HG02884 (cell line): Measurements from ENCODE around the gene GLCCI1.

Experiments used
- ATAC-seq: cut with Tn5 transposase; IDR thresholded peaks from one replicate; pipeline ENCODE4 v1.9.1; 2021; ENCODE audit warnings: mild to moderate bottlenecking, moderate library complexity; ENCODE audit not compliant: unreplicated experiment

Gene GLCCI1

DNA sequence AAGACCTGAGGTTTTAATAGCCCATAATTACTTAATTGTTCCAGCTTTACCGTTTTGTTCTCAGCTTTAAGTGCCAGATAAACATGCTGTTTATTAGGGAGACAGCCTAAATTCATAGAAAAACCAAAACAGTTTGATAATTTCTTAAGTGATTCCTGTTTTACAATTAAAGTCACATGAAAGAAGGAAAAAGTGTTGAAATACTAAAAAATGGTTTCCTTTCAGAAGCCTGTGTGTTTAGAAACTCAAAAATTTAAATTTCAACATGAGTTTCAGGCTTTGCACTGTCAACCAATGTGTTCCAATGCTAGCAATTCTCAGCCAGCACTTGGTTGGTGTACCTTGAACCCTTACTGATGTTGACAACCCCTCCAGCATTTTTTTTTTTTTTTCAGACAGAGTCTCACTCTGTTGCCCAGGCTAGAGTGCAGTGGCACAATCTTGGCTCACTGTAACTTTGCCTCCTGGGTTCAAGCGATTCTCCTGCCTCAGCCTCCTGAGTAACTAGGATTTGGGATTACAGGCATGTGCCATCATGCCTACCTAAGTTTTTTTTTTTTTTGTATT, 158.1 kb downstream of the GLCCI1 start:
- no peak for ATAC-seq

DNA sequence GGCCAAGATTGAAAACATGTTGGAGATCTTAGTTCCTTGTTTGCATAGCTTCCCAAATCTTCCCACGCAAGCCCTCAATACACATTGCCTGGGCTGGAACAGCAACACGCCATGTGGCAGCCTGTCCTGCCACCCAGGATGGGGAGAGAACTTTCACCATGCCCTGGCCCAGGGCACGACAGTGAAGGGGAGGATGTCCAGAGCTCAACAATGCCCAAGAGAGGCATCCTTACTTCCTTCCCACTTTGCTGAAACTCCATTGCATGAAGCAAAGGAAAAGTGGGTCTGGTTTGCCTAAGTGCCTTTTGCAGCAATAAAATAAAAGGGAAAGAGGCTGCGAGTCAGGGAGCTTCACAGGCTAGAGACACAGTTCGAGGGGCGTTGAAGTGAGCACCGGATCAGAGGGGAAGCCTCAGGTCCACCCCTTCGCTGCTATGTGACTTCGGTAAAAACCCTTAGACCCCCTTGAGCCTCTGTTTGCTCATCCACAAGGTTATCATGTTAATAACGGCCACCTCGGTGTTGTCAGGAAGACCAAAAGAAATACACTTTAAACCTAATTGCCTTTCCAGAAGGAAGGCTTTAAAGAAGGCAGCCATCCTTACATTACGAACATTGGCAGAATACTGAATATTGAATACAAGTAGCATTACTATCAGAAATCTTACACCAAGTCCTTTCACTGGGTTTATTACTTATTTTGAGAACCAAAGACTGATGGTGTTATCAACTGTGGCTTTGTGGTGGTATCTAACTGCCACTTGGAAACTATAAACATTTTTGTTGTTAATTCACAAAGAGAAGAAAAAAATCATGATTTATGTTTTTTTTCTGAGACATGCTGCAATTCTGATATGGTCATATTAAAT, 160.1 kb downstream of the GLCCI1 start:
- no peak for ATAC-seq

DNA sequence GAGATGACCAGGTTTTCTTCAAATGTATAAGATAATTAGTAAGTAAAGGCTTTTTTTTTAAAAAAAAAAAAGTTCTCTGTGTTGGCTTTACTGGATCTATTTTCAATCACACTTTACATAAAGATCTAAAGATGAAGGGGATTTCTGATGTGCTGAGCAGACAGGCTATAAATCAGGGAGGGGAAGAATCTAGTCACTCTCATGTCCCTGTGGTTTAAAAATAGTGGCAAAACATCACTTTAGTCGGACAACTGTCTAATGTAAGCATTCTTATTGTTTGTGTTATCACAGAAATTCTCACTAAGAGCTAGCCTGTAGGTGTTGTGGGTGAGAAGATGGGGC, 160.7 kb downstream of the GLCCI1 start:
- no peak for ATAC-seq

DNA sequence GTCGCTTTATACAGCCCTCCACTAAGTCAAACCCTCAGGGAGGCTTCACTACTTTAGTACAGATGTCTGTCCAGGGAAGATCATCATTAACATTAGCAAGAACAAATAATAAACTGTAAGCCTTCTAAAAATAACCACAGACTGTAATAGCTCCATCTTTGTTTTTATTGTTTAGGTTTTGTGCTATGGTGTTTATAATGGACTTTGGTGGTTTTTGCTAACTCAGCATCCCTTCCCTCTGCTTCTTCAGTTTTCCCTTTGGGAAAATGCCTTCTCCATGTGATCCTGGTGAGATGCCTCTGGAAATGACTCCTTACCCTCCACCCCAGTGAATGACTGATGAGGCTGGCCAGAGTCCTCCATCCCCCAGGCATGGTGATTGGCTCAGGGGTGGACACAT, 162.1 kb downstream of the GLCCI1 start:
- ATAC-seq, result no peak

DNA sequence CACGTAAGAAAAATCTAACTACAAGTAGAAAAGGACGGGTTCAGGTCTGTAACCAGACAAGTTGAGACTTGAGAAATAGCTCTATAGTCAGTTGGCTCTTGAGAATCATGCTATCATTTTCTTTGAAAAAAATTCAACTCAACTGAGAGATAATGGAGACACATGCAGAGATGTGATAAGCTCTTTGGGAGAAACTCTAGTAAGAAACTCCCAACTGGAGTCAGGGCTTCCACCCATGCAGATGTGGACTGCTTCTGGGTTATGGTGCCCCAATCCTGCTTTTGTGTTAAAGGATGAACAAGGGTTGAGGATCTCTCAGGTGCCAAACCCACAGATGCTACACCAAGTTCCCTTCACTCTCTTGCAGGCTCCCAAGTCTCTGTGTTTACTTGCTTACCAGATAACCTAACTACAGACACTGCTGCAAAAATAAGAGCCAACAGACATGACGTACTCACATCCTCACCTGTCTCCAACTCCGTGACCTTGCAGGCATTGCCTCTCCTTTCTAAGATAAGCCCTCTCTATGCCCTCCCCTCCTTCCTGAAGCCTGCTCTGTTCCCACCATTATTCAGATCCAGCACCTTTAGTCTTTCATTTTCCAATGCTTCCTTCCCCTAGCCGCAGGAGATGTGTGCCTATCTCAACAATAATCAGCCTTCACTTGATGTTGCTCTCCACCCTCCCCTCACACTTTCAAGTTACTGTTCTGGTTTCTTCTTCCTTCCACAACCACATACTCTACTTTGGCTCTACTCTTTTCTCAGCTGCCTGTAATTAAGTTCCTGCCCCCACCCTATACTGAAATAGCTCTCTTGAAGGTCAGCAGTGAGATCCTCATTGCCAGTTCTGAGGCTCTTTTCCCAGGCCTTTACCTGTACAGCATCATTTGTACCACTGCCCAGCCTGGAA, 163.4 kb downstream of the GLCCI1 start:
- ATAC-seq, result peak; percentile 42

DNA sequence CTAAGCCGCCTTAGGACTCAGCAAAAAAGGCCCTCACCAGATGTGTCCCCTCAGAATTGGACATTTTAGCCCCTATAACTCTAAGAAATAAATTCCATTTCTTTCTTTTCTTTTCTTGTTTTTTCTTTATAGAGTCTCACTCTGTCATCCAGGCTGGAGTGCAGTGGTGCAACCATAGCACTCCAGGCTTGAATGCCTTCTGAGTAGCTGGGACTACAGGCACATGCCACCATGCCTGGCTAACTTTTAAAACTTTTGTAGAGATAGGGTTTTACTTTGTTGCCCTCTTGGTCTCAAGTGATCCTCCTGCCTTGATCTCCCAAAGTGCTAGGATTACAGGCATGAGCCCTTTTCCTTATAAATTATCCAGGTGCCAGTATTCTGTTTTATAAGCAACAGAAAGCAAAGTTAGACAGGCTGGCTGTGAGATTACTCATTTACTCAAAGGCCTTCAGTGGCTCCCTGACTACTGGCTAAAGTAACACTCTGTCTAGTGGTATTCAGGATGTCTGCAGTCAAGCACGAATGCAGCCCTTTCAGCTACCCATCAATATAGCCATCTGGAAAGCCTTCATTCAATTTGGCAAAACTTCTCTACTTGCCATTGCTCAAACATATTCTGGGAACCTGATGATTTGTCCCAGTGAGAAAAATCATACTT, 164.7 kb downstream of the GLCCI1 start:
- ATAC-seq, result no peak

DNA sequence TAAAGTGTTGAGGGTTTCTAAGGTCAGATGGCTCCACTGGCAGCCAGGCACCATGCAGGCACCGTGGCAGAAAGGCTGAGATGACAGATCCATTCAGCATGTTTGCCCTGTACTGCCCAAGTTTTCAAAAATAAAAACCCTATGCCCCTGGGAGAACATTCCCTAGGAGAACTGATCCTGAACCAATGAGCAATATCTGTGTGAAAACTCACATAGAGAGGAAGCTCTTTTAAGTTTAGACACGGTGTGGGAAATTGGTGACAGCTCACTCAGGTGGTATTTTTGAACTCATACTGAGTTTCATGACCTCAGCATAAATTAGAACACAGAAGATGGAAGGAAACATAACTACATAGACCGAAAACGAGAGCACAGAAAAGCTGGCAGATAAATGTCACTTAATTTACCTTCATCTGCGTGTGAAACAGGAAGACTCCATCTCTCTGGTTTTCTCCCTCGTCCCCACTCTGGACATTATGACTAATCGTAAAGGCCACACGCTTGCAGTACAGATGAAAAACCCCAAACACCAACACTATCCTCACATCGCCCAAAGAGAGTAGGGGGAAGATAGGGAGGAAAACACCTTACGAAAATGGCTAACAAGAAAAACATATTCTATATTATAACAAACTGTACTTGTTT, 165.6 kb downstream of the GLCCI1 start:
- ATAC-seq, result peak; percentile 76

DNA sequence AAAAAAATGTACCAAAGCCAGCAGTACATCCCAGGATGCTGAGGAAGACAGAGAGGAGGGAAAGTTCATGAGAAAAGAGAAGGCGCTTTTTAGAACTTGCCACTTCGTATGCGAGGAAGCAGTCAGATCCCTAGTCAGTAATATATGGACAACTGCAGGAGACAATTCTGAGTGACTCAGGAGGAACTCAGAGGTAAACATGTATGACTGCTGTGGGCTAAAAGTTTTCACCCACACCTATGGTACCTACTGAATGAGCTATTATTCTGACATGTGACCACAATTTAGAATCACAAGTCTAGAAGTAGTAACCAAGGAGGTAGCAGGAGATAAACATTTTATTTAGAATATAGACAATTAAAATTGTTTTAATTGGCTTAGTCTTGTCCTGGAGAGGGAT, 166.8 kb downstream of the GLCCI1 start:
- ATAC-seq, result no peak

DNA sequence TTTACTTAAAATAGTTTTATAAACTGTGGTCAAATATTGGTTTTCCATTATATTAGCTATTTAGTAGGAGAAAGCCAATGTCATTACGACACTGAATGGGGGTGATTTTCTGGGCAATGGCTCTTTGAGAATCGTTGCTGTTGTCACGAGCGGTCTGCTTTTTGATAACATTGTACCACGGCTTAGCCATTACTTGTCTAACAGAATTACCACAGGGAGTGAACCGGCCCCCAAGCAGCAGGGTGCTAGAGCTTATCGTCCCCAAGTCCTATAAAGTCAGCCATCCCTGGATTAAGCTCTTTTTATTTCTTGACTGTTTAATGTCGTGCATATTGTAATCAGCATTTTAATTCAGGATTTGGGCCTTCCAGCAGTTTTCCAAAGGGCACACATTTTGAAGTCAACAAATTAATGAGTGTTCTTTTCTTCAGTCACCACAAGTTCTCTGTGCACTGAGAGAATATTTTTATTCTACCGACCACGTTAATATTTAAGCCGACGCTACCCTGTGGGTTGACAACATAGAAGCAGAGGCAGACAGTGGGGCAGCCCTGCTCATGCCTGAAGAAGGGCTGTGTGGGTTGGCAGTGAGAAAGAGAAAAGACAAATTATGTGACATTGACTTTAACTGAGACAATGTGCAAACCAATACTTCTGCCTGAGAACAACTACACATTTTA, 167.6 kb downstream of the GLCCI1 start:
- no peak for ATAC-seq
